ENCODE results near the gene TOLLIP.

Gene TOLLIP

DNA sequence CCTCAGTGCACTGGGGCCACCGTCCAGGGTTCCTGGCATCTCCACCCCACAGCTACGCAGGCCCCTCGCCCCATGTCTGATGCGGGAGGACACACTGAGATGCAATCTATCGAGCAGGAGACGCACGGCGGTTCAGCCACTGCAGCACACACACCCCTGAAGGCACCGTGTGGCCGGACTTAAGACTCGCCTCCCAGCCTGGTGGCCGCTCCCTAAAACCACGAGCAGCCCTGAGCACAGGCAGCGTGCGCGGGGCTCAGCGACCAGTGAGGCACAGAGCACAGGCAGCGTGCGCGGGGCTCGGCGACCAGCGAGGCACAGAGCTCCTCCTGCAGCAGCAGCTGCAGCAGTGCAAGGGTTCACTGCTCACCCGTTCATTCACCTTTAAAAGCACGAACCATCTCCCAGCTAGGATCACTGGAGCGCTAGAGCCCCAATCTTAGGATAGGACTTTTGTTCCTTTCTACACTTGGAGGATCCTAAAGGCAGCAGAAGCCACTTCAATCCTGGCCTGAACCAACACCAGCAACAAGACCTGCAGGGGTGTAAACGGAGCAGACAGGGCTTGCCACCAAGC lies 31.4 kb downstream of the TOLLIP start (continued):
- TF ChIP-seq, protein P1, sequence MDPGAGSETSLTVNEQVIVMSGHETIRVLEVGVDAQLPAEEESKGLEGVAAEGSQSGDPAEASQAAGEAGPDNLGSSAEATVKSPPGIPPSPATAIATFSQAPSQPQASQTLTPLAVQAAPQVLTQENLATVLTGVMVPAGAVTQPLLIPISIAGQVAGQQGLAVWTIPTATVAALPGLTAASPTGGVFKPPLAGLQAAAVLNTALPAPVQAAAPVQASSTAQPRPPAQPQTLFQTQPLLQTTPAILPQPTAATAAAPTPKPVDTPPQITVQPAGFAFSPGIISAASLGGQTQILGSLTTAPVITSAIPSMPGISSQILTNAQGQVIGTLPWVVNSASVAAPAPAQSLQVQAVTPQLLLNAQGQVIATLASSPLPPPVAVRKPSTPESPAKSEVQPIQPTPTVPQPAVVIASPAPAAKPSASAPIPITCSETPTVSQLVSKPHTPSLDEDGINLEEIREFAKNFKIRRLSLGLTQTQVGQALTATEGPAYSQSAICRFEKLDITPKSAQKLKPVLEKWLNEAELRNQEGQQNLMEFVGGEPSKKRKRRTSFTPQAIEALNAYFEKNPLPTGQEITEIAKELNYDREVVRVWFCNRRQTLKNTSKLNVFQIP (CRISPR knock-in tag; IDR thresholded peaks at IDR 0.05; ENCODE audit: borderline replicate concordance, low read depth): no peak
- no peak for TF ChIP-seq CSDC2 (CRISPR knock-in tag; IDR thresholded peaks at IDR 0.05)
- no peak for TF ChIP-seq BACH2 (CRISPR knock-in tag; IDR thresholded peaks at IDR 0.05; ENCODE audit: borderline replicate concordance)
- no peak for TF ChIP-seq ZNF8 (CRISPR knock-in tag; IDR thresholded peaks at IDR 0.05)

DNA sequence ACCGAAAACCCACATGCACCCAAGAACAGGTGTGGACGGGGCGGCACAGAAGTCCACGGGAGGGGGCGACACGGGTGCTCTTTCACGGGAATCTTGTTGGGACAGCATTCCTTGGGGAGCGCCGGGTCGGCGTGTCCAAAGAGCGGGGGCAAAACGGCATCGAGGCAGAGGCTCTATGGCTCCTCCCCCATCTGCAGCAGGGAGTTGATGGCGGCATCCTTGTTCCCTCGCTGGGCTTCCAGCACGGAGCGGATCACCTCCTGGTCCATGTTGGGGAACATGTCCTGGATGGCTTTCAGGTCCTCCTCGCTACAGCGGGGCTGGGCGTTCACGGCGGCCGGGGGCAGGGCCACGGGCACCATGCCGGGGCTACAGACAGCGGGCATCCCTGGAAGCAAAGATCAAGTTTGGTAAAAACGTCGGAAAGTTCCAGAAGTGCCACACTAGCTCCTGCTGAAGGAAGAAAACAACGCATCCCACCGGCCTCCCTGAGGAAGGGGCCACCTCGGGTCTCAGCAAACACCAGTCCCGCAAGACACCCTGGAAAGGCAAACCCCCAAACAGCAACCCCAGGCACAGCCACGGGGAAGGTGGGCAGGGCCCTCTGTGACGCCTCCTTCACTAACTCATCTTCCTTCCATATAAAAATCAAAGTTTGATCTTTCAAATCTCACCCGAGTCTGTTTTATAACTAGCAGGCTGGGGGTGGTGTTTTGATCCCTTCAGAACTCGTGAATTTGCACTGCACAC lies 32.4 kb downstream of the TOLLIP start:
- TF ChIP-seq ZNF565 (CRISPR knock-in tag; conservative IDR thresholded peaks at IDR 0.05; ENCODE audit: low read depth): no peak
- no peak for TF ChIP-seq ZC3H10 (CRISPR knock-in tag; IDR thresholded peaks at IDR 0.05)
- TF ChIP-seq, protein P2, sequence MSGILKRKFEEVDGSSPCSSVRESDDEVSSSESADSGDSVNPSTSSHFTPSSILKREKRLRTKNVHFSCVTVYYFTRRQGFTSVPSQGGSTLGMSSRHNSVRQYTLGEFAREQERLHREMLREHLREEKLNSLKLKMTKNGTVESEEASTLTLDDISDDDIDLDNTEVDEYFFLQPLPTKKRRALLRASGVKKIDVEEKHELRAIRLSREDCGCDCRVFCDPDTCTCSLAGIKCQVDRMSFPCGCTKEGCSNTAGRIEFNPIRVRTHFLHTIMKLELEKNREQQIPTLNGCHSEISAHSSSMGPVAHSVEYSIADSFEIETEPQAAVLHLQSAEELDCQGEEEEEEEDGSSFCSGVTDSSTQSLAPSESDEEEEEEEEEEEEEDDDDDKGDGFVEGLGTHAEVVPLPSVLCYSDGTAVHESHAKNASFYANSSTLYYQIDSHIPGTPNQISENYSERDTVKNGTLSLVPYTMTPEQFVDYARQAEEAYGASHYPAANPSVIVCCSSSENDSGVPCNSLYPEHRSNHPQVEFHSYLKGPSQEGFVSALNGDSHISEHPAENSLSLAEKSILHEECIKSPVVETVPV (CRISPR knock-in tag; IDR thresholded peaks at IDR 0.05): no peak
- no peak for TF ChIP-seq BACH2 (CRISPR knock-in tag; IDR thresholded peaks at IDR 0.05; ENCODE audit: borderline replicate concordance)
- TF ChIP-seq, protein P3, sequence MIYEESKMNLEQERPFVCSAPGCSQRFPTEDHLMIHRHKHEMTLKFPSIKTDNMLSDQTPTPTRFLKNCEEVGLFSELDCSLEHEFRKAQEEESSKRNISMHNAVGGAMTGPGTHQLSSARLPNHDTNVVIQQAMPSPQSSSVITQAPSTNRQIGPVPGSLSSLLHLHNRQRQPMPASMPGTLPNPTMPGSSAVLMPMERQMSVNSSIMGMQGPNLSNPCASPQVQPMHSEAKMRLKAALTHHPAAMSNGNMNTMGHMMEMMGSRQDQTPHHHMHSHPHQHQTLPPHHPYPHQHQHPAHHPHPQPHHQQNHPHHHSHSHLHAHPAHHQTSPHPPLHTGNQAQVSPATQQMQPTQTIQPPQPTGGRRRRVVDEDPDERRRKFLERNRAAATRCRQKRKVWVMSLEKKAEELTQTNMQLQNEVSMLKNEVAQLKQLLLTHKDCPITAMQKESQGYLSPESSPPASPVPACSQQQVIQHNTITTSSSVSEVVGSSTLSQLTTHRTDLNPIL (CRISPR knock-in tag; IDR thresholded peaks at IDR 0.05; ENCODE audit: low read depth): no peak
- TF ChIP-seq PPARA (CRISPR knock-in tag; IDR thresholded peaks at IDR 0.05; ENCODE audit: borderline replicate concordance): no peak
- ATAC-seq: no peak

DNA sequence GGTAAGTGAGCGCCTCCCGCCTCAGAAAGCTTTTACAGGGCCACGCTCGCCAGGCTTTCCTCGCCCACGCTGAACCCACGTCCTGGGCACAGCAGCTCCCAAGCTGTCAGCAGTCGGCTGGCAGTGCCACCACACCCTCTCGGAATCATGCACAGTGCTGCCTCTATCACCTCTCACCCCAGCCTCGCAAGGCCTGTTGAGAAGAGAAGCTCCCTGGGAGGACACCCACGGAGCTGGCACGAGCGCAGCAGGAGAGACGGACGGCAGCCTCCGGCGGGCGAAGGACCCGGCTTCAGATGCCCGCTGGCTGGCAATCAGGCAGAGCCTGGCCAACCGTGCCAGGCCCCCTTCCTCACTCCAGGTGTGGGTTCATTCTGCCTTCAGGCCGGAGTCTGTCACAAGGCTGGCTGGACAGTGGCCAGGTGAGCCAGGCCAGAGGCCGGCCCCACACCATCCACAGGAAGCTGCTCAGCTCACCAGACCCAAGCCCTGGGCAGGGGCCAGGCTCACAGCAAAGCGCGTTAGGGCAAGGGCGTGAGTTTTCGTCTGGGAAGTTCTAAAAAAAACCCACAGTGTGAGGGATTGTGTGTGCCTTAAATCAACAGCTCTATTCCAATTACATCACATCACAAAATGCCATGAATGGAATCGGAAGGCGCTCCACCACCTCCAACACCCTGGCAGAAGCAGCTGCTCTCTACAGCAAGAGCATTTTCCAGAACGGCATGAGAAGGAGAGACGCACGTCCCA lies 33.2 kb downstream of the TOLLIP start:
- ATAC-seq: no peak; the same call in 2 of the 3 replicates
- no peak for TF ChIP-seq ZFP30 (CRISPR knock-in tag; IDR thresholded peaks at IDR 0.05)
- TF ChIP-seq ZNF70 (CRISPR knock-in tag; IDR thresholded peaks at IDR 0.05): no peak
- no peak for TF ChIP-seq BACH2 (CRISPR knock-in tag; IDR thresholded peaks at IDR 0.05; ENCODE audit: borderline replicate concordance)
- TF ChIP-seq ZNF8 (CRISPR knock-in tag; IDR thresholded peaks at IDR 0.05): no peak
- TF ChIP-seq OSR1 (CRISPR knock-in tag; IDR thresholded peaks at IDR 0.05): no peak
- TF ChIP-seq ESRRG (CRISPR knock-in tag; IDR thresholded peaks at IDR 0.05): no peak
- no peak for TF ChIP-seq TCF4 (CRISPR knock-in tag; IDR thresholded peaks at IDR 0.05; ENCODE audit: borderline replicate concordance)
- TF ChIP-seq, protein P2 (CRISPR knock-in tag; IDR thresholded peaks at IDR 0.05): no peak
- no peak for TF ChIP-seq ISL1 (CRISPR knock-in tag; IDR thresholded peaks at IDR 0.05)
- no peak for TF ChIP-seq GLIS3 (CRISPR knock-in tag; IDR thresholded peaks at IDR 0.05)
- no peak for TF ChIP-seq SNAI2 (CRISPR knock-in tag; IDR thresholded peaks at IDR 0.05)
- no peak for TF ChIP-seq ZNF565 (CRISPR knock-in tag; conservative IDR thresholded peaks at IDR 0.05; ENCODE audit: low read depth)
- no peak for TF ChIP-seq PPARA (CRISPR knock-in tag; IDR thresholded peaks at IDR 0.05; ENCODE audit: borderline replicate concordance)
- TF ChIP-seq, protein P1 (CRISPR knock-in tag; IDR thresholded peaks at IDR 0.05; ENCODE audit: borderline replicate concordance, low read depth): no peak
- TF ChIP-seq ZFP3 (CRISPR knock-in tag; IDR thresholded peaks at IDR 0.05): no peak

DNA sequence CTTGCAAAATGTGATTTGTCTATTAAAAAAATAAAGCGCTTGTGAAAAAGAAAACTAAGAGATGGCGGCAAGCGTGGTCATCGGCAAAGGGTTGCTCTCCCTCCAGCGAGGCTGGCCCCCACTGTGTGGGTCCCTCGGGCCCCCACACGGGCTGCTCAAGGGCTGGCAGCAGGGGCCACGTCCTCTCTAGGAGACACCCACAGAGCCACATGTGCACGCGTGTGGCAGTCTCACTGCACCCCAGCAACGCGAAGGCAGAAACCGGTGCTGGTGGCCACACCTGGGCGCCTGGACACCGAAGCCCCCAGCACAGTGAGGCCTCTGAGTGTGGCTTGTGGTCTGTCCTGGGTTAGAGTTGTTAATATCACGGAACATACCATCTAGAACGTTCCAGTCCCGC lies 34.4 kb downstream of the TOLLIP start:
- ATAC-seq: no peak
- TF ChIP-seq BACH2 (CRISPR knock-in tag; IDR thresholded peaks at IDR 0.05; ENCODE audit: borderline replicate concordance) (no peak), GLIS3 (CRISPR knock-in tag; IDR thresholded peaks at IDR 0.05) (no peak), ZC3H10 (CRISPR knock-in tag; IDR thresholded peaks at IDR 0.05) (no peak), ISL1 (CRISPR knock-in tag; IDR thresholded peaks at IDR 0.05) (no peak)
